SH-SY5Y (cell line): Measurements from ENCODE around the gene TMEM221.

Experiments
- GATA2 ChIP-seq: IDR thresholded peaks from 2 replicates; pipeline ENCODE4 v1.6.1; 2011; ENCODE audit warnings: mild to moderate bottlenecking, low read depth, low read length
- GATA3 ChIP-seq: IDR thresholded peaks from 2 replicates; pipeline ENCODE4 v1.6.1; 2011; ENCODE audit warnings: low read depth, mild to moderate bottlenecking, low read length, moderate library complexity

GRCh38 chr19:17484520-17485185 lies 36.2 kb upstream of the TMEM221 start:
- no peak for TF ChIP-seq GATA2
- TF ChIP-seq GATA3, result no peak
